CD4-positive, alpha-beta T cell (primary cell): ENCODE measurements around the gene OLFML2A. TPM values are rescaled to one million over a fixed set of nuclear protein-coding genes. Genes with fewer than 3 reads are reported as not detected.
A peak's percentile ranks its signal among the peaks of the same experiment; 100 is the strongest.

Source experiments
- ATAC-seq: fragments of 200-7000 bp; cut with Tn5 transposase; one replicate; pipeline ENCODE4 v1.10.0; 2022; ENCODE audit warnings: mild to moderate bottlenecking; ENCODE audit not compliant: poor library complexity
- CTCF ChIA-PET: fragments of 350-600 bp; sonication (Branson Sonifier 250); formaldehyde crosslinking; loops from one replicate; lab custom pipeline; 2021; ENCODE audit warnings: antibody characterized with exemption, inconsistent platforms; lab: Charles Lee
- POLR2A ChIA-PET: fragments of 350-600 bp; sonication (Branson Sonifier 250); formaldehyde crosslinking; loops from one replicate; lab custom pipeline; 2021; ENCODE audit warnings: antibody characterized with exemption, inconsistent platforms; lab: Charles Lee
- DNase-seq, 14 experiments: peaks; one replicate each; pipeline ENCODE4 v3.0.0-alpha.2; 2013 to 2020; ENCODE audit warnings: mixed read lengths in 2 of 14
- H3K27ac ChIP-seq, 2 donors: one replicate each; pipeline versions ENCODE4 v1.5.1 to v1.7.0; 2013; ENCODE audit warnings: low read length in 2 of 2, low read depth in 1 of 2, mild to moderate bottlenecking in 1 of 2
- H3K27me3 ChIP-seq, 2 experiments: 1 replicate in 1 of 2; 2 replicates in 1 of 2; pipeline versions ENCODE4 v1.6.1 to v1.7.0; 2013; ENCODE audit warnings: low read length in 2 of 2, control low read depth in 1 of 2, mild to moderate bottlenecking in 1 of 2, moderate library complexity in 1 of 2; ENCODE audit not compliant: insufficient read depth in 2 of 2, control insufficient read depth in 1 of 2
- H3K36me3 ChIP-seq: one replicate; pipeline ENCODE4 v1.6.1; 2013; ENCODE audit warnings: low read length, control low read depth; ENCODE audit not compliant: insufficient read depth
- H3K4me1 ChIP-seq: one replicate; pipeline ENCODE4 v1.6.1; 2013; ENCODE audit warnings: low read length, control low read depth; ENCODE audit not compliant: insufficient read depth
- H3K4me3 ChIP-seq: one replicate; pipeline ENCODE4 v1.5.1; 2013; ENCODE audit warnings: mild to moderate bottlenecking, low read length, moderate library complexity
- H3K9me3 ChIP-seq, 2 experiments: 1 replicate in 1 of 2; 2 replicates in 1 of 2; pipeline versions ENCODE4 v1.6.1 to v1.7.0; 2013; ENCODE audit warnings: low read length in 2 of 2, mild to moderate bottlenecking in 2 of 2, control low read depth in 1 of 2, moderate library complexity in 1 of 2; ENCODE audit not compliant: control insufficient read depth in 1 of 2, insufficient read depth in 1 of 2
- H3K27ac Mint-ChIP-seq: one replicate; pipeline ENCODE4 v1.8.0; 2020; ENCODE audit warnings: mixed read lengths
- H3K27me3 Mint-ChIP-seq: one replicate; pipeline ENCODE4 v1.8.0; 2021; ENCODE audit warnings: mixed read lengths
- H3K36me3 Mint-ChIP-seq: one replicate; pipeline ENCODE4 v1.8.0; 2021; ENCODE audit warnings: low read depth, mixed read lengths
- H3K4me1 Mint-ChIP-seq: one replicate; pipeline ENCODE4 v1.8.0; 2021; ENCODE audit warnings: low read depth, mixed read lengths
- H3K4me3 Mint-ChIP-seq: one replicate; pipeline ENCODE4 v1.8.0; 2020; ENCODE audit warnings: mild to moderate bottlenecking, mixed read lengths
- H3K9me3 Mint-ChIP-seq: one replicate; pipeline ENCODE4 v1.8.0; 2020; ENCODE audit warnings: mixed read lengths
- intact Hi-C, 2 experiments: fragments of 100-400 bp; cut with DNase I in 1 of 2; cut with micrococcal nuclease in 1 of 2; formaldehyde crosslinking; loops; one replicate each; pipeline versions ENCODE4 v1.15.1 to v1.9.0; 2023 to 2025; cut with DNase I, micrococcal nuclease
- total RNA-seq, 174 experiments: library from RNA in 2 of 174; stranded (reverse) in 2 of 174; gene quantifications; one replicate each; pipeline ENCODE4 v1.2.3 and lab custom pipeline; 2021 to 2026
- TF ChIP-seq, protein P1 (sequence below): fragments of 200-600 bp; IDR thresholded peaks from one replicate; pipeline ENCODE4 v1.8.0; 2022; ENCODE audit warnings: antibody characterized with exemption, mild to moderate bottlenecking

OLFML2A gene
- total RNA-seq, 2 experiments from 2014 or later = not detected

DNA sequence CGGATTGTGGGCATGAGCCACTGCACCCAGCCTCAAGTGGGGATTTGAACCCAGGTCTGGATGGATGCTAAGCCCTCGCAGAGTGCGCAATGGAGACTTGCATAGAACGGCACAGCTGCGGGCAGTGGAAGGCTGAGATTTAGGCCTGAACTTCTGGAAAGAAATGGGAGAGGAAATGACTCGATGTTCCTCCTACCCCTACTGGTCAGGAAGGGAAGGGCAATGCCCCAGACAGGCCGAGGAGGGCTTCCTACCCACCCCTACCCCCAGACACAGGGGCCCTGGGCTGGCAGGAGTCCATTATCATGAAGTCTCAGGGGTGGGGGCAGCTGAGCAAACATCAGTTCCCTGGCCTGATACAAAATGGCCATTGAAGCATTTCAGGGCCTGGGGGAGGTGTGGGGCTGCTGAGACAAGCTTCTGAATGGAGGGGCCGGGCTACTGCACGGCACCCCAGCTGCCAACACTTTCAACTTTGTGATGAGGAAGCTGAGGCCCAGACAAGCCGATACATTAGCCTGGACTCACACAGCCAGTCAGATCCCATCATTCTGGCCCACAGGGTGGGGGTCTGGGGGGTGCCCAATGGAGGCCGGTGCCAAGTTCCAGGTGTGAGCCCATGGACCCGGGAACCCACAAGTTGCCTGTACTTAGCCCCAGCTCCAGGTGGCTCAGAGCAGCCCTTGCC is 62.8 kb downstream of the OLFML2A start:
- Mint-ChIP-seq H3K4me3 (no peak overlapping the region), H3K27ac (no peak overlapping the region), H3K4me1 (no peaks in the 10 kb centered on the region), H3K27me3 (peaks cover 41% of the 10 kb centered on the region), H3K9me3 (no peaks in the 10 kb centered on the region), H3K36me3 (no peaks in the 10 kb centered on the region)
- TF ChIP-seq, protein P1, sequence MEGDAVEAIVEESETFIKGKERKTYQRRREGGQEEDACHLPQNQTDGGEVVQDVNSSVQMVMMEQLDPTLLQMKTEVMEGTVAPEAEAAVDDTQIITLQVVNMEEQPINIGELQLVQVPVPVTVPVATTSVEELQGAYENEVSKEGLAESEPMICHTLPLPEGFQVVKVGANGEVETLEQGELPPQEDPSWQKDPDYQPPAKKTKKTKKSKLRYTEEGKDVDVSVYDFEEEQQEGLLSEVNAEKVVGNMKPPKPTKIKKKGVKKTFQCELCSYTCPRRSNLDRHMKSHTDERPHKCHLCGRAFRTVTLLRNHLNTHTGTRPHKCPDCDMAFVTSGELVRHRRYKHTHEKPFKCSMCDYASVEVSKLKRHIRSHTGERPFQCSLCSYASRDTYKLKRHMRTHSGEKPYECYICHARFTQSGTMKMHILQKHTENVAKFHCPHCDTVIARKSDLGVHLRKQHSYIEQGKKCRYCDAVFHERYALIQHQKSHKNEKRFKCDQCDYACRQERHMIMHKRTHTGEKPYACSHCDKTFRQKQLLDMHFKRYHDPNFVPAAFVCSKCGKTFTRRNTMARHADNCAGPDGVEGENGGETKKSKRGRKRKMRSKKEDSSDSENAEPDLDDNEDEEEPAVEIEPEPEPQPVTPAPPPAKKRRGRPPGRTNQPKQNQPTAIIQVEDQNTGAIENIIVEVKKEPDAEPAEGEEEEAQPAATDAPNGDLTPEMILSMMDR = no peak
- no peaks in the 10 kb centered on the region for H3K9me3 ChIP-seq
- peaks cover 3 to 19% of the 10 kb centered on the region in 2 experiments for H3K27me3 ChIP-seq
- no peak overlapping the region for H3K4me3 ChIP-seq
- no peaks in the 10 kb centered on the region for H3K36me3 ChIP-seq
- H3K4me1 ChIP-seq = no peaks in the 10 kb centered on the region
- intact Hi-C loops = no loop called here
- ChIA-PET POLR2A (no interaction called here), CTCF (interaction anchor here (1.4 to 2.9 kb wide), 2 partner anchors 13 to 17 kb away, joined by 5 to 16 read pairs; partner anchors contain the start of gene WDR38)
- peak in 1 of 14 experiments; percentile 20 for DNase-seq
- no peak for ATAC-seq
- no peak overlapping the region for H3K27ac ChIP-seq

DNA sequence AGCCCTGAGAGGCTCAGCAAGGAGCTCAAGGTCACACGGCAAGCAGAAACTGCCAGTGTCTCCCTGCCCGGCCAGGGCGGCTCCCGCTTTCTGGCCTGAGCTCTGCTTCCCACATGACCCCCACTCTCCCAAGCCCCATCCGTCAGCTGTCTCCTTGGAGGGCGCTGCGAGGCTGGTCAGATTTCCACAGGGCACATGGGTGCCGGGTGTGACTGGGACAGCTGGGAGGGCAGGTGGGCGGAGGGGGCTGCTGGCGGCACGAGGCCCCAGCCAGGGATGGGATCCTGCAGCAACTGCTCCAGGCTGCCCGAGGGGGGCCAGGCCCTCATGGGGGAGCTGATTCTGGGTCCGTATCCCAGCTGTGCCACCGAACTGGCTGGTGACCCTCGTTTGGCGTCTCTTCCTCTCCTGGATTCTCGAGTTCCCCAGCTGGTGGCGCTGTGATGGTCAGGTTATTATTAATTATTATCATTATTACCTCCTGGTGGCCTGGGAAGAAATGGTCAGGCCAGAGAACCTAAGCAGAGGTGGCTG is 63.4 kb downstream of the OLFML2A start:
- Mint-ChIP-seq H3K9me3 (no peaks in the 10 kb centered on the region), H3K36me3 (no peaks in the 10 kb centered on the region), H3K4me3 (no peak overlapping the region), H3K27ac (no peak overlapping the region), H3K4me1 (no peaks in the 10 kb centered on the region), H3K27me3 (peaks cover 37% of the 10 kb centered on the region)
- intact Hi-C loops = no loop called here
- DNase-seq (no peak), ATAC-seq (no peak)
- CTCF ChIA-PET = interaction anchor here (1.4 to 2.9 kb wide), 2 partner anchors 13 to 16 kb away, joined by 5 to 16 read pairs; partner anchors contain the start of gene WDR38
- Histone ChIP-seq H3K4me3 (no peak overlapping the region), H3K27ac (no peak overlapping the region), H3K4me1 (no peaks in the 10 kb centered on the region), H3K27me3 (peaks cover 3 to 19% of the 10 kb centered on the region in 2 experiments), H3K9me3 (no peaks in the 10 kb centered on the region), H3K36me3 (no peaks in the 10 kb centered on the region)
- TF ChIP-seq, protein P1 = no peak
- POLR2A ChIA-PET = no interaction called here

DNA sequence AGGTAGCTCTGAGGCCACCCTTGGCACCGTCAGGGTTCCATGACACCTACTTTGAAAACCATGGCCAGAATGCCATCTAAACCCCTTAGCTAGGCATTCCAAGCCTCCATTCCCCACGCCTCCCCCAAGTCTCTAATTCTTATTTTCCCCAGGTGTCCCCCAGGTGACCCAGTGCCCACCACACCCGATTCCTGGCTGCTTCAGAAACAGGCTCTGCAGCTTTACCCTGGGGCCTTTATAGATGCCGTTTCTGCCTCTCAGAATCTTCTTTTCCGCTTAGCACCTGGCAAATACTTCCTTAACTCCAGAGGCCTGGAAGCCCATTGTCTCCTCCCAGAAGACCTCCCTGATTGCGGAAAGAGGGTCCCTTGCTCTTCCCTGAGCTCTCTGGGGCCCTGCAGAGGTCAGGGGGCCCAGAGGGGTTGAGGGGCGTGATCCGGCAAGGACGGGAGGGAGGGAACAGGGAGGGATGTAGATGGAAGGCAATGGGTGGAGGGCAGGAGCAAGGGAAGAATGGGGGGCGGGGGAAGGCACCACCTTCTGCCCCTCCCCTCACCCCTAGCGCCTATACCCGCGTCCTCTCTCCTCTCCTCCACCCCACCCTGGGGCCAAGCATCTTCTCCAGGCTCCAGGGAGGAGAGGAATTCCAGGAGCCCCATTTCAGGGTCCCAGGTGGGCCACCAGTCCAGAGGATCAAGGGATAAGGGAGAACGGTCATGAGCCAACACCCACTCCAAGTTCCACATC is 64.3 kb downstream of the OLFML2A start:
- intact Hi-C loops = no loop called here
- POLR2A ChIA-PET = no interaction called here
- no peak for ATAC-seq

More for the DNA sequence above, 64.3 kb downstream of the OLFML2A start:
- Mint-ChIP-seq H3K27ac (no peak overlapping the region), H3K4me3 (no peak overlapping the region), H3K27me3 (peaks cover 31% of the 10 kb centered on the region), H3K4me1 (no peaks in the 10 kb centered on the region), H3K9me3 (no peaks in the 10 kb centered on the region), H3K36me3 (no peaks in the 10 kb centered on the region)
- Histone ChIP-seq H3K27me3 (peaks cover 3 to 19% of the 10 kb centered on the region in 2 experiments), H3K36me3 (no peaks in the 10 kb centered on the region), H3K4me1 (no peaks in the 10 kb centered on the region), H3K9me3 (no peaks in the 10 kb centered on the region), H3K27ac (no peak overlapping the region), H3K4me3 (no peak overlapping the region)
- TF ChIP-seq, protein P1 = no peak
- DNase-seq = no peak
- CTCF ChIA-PET = interaction anchor here (1.4 to 2.9 kb wide), 2 partner anchors 12 to 15 kb away, joined by 5 to 16 read pairs; partner anchors contain the start of gene WDR38
